ENCODE results near the gene UBE2L3.

DNA sequence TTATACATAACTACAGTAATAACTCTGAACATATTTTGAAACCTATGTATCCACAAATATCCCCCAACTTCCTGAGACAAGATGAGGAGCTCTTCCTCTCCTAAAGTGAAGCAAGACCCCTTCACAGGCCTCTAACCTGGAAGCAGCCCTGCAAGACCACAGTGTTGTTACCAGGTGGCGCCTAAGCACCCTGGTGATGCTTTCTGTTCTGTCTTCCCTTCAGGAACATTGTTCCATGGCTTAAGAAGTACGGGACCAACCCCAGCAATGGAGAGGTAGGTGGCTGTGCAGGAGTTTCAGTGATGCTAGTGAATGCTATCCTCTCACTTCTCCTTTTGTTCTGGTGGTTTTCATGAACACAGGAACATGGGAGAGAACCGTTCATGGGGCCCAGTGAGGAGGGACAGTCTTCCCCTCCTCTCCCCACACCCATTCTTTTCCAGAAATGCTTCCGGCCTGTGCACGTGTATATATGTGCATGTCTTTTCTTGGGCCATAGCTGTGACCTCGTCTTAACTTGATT lies 104.7 kb downstream of the UBE2L3 start:
- no peak for TF ChIP-seq ZFAT (CRISPR knock-in tag; conservative IDR thresholded peaks at IDR 0.05)
- no peak for TF ChIP-seq CBX1 (IDR thresholded peaks at IDR 0.05; ENCODE audit: low read depth)
- TF ChIP-seq XRCC5 (optimal IDR thresholded peaks at IDR 0.05; ENCODE audit: low read length): no peak
- no peak for TF ChIP-seq NBN (conservative IDR thresholded peaks at IDR 0.05)
- TF ChIP-seq EZH2 (conservative IDR thresholded peaks at IDR 0.05; ENCODE audit: low read depth, low read length): no peak
